Subcutaneous abdominal adipose tissue (tissue), 5 donors: ENCODE results near the gene SGK1.
"Not testable (repeated sequence)": the region's sequence is repeated elsewhere in the genome, so short reads cannot be mapped to it uniquely, and the experiment has no call there.

ENCODE experiments used
- H3K27ac ChIP-seq: one replicate; pipeline ENCODE4 v1.7.0; 2013; ENCODE audit warnings: low read depth, mild to moderate bottlenecking, inconsistent platforms, low read length, moderate library complexity
- H3K27me3 ChIP-seq, 5 donors: one replicate each; pipeline ENCODE4 v1.7.0; 2013; ENCODE audit warnings: low read length in 5 of 5, inconsistent platforms in 1 of 5; ENCODE audit not compliant: control insufficient read depth in 5 of 5, insufficient read depth in 4 of 5
- H3K36me3 ChIP-seq, 5 donors: one replicate each; pipeline ENCODE4 v1.7.0; 2013; ENCODE audit warnings: low read length in 5 of 5; ENCODE audit not compliant: control insufficient read depth in 5 of 5, insufficient read depth in 5 of 5
- H3K4me1 ChIP-seq, 5 donors: one replicate each; pipeline ENCODE4 v1.7.0; 2013; ENCODE audit warnings: low read length in 5 of 5, mild to moderate bottlenecking in 3 of 5, moderate library complexity in 1 of 5; ENCODE audit not compliant: control insufficient read depth in 5 of 5, insufficient read depth in 5 of 5
- H3K4me3 ChIP-seq, 5 donors: one replicate each; pipeline ENCODE4 v1.7.0; 2013; ENCODE audit warnings: low read length in 5 of 5, low read depth in 1 of 5
- H3K9ac ChIP-seq, 5 donors: one replicate each; pipeline ENCODE4 v1.7.0; 2013; ENCODE audit warnings: low read length in 5 of 5, mild to moderate bottlenecking in 4 of 5, moderate library complexity in 3 of 5
- H3K9me3 ChIP-seq, 5 donors: one replicate each; pipeline ENCODE4 v1.7.0; 2013; ENCODE audit warnings: low read length in 5 of 5; ENCODE audit not compliant: control insufficient read depth in 5 of 5
- donor health status: healthy.
- donor health status: healthy.
- donor health status: healthy.
- donor health status: healthy.
- donor health status: healthy.

Gene SGK1

DNA sequence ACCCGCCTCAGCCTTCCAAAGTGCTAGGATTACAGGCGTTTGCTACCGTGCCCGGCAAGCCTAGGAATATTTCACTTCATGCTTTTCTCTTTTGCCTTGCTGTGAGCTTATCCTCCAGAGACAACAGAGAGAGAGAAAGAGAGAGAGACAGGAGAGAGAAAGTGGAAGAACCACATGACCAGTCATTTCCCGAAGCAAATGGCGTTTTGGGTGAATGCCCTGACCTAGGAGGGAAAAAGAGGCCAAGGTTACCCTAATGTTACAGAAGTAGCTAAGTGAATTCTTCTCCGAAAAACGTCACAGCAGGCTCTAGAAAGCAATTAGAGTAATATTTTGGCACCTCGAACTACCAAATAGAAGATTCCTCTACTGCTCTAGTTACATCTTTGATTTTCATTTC lies 9.1 kb downstream of the SGK1 start:
- Histone ChIP-seq H3K4me3 (no peak overlapping the region), H3K27ac (no peak overlapping the region), H3K36me3 (no peaks in the 10 kb centered on the region), H3K4me1 (peaks cover 0 to 8% (median 4%) of the 10 kb centered on the region in 5 donors), H3K9me3 (no peaks in the 10 kb centered on the region), H3K9ac (no peak overlapping the region), H3K27me3 (no peaks in the 10 kb centered on the region)

DNA sequence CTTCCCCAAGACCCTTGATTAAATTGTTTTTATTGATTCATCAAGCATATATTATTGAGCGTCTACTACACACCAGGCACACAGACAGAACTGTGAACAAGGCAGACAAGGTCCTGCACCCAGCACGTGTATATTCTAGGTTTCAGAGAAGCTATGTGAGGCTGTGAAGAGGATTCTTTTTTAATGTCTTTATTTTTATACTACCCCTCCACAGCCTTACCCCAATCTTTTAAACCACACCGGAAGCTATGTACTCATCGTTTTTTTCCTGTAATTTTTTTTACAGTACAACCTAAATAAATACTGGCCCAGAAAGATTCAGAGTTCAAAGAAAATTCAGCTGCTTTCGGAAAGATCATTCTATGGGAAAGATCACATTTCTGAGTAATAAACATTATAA lies 10.0 kb downstream of the SGK1 start:
- Histone ChIP-seq H3K9ac (no peak overlapping the region), H3K4me1 (peaks cover 0 to 11% (median 5%) of the 10 kb centered on the region in 5 donors), H3K36me3 (no peaks in the 10 kb centered on the region), H3K27me3 (no peaks in the 10 kb centered on the region), H3K4me3 (no peak overlapping the region), H3K9me3 (no peaks in the 10 kb centered on the region), H3K27ac (no peak overlapping the region)

DNA sequence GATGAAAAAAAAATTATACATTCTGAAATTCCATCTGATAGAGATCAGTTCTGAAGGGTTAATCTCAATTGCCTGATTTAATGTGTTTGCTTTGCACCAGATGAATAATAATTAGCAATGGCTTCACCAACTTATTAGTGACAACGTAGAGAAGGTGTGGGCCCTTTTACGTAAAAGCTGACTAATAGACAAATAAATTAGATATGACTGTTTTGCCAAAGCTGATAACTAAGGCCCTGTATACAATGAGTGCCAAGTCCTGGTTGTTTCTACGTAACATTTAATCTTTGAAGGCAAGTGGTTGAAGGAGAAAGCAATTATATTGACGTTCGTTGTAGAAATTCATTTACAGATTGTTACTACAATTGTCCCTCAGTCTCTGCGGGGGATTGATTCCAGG lies 10.8 kb downstream of the SGK1 start:
- Histone ChIP-seq H3K9me3 (no peaks in the 10 kb centered on the region), H3K36me3 (no peaks in the 10 kb centered on the region), H3K4me3 (no peak overlapping the region), H3K27ac (no peak overlapping the region), H3K27me3 (no peaks in the 10 kb centered on the region), H3K4me1 (peaks cover 0 to 11% (median 5%) of the 10 kb centered on the region in 5 donors), H3K9ac (no peak overlapping the region)

DNA sequence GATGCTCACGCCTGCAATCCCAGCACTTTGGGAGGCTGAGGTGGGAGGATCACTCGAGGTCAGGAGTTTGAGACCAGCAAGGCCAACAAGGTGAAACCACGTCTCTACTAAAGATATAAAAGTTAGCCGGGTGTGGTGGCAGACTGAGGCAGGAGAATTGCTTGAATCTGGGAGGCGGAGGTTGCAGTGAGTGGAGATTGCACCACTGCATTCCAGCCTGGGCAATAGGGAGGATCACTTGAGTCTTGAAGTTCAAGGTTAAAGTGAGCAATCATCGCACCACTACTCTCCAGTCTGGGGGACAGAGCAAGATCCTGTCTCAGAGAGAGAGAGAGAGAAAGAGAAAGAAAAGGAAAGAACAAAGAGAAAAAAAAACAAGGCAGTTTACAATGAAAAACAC lies 13.5 kb downstream of the SGK1 start:
- not testable (repeated sequence) for H3K9ac ChIP-seq, H3K9me3 ChIP-seq, H3K27me3 ChIP-seq, H3K4me3 ChIP-seq, H3K27ac ChIP-seq, H3K36me3 ChIP-seq
- H3K4me1 ChIP-seq = peaks cover 0 to 13% (median 7%) of the 10 kb centered on the region in 5 donors

DNA sequence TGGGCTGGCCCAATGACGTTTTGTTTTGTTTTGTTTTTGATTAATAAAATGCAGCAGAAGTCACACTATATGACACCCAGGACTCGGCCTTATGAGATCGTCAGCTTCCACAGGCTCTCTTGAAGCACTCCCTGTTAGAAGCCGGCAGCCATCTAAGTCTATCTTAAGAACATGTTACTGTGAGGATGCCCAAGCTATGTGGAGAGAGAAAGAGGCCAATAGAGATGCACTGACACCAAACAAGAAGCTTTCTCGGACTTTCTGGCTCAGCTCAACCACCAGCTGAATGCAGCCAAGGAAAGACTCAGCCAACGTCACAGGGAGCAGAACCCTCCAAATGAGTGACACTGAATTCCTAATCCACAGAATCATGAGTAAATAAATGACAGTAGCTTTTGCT lies 14.0 kb downstream of the SGK1 start:
- H3K4me1 ChIP-seq = peaks cover 0 to 17% (median 9%) of the 10 kb centered on the region in 5 donors
- H3K4me3 ChIP-seq = peak overlapping the region in 2 of 5 donors; percentile 13 to 27
- no peaks in the 10 kb centered on the region for H3K9me3 ChIP-seq
- no peaks in the 10 kb centered on the region for H3K36me3 ChIP-seq
- H3K27me3 ChIP-seq = no peaks in the 10 kb centered on the region
- H3K9ac ChIP-seq = no peak overlapping the region
- H3K27ac ChIP-seq = no peak overlapping the region

DNA sequence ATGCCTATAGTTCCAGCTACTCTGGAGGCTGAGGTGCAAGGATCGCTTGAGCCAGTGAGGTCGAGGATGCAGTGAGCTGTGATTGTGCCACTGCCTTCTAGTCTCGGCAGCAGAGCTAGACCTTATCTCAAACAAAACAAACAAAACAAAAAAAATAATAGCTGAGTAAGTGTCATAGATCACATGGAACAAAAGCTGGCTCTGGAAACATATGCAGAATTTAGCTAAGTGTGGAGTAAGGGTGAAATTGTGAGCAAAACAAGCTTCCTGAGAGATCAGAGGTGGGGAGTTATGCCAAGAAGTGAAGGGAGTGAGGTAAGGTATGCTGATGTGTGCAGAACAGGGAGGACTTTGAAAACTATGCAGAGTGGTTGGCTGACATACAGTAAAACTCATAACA lies 18.7 kb downstream of the SGK1 start:
- Histone ChIP-seq H3K4me1 (peaks cover 4 to 27% (median 21%) of the 10 kb centered on the region in 5 donors), H3K27ac (no peak overlapping the region), H3K9ac (peak overlapping the region in 1 of 5 donors; percentile 13), H3K27me3 (no peaks in the 10 kb centered on the region), H3K9me3 (no peaks in the 10 kb centered on the region), H3K36me3 (no peaks in the 10 kb centered on the region), H3K4me3 (no peak overlapping the region)

DNA sequence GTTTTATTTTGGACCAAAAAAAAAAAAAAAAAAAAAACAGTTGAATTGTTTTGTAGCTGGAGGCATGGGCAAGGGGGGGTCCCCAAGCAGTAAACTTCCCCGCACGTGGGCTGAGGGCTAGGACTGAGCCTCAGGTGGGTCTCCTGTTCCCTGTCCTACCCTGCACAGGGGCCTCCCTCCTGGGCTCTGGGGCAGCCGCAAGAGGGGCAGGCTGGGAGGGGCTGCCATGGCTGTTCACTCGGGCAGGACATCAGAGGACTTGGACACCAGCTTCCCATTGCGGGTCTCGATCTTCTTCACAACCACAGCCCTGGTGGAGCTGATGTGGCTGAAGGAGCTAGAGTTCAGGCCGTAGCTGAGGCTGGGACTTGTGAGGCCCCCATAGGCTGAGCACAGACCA lies 21.1 kb downstream of the SGK1 start:
- Histone ChIP-seq H3K4me1 (peaks cover 4 to 20% (median 16%) of the 10 kb centered on the region in 5 donors), H3K4me3 (no peak overlapping the region), H3K9ac (no peak overlapping the region), H3K27ac (no peak overlapping the region), H3K27me3 (no peaks in the 10 kb centered on the region), H3K36me3 (no peaks in the 10 kb centered on the region), H3K9me3 (no peaks in the 10 kb centered on the region)

DNA sequence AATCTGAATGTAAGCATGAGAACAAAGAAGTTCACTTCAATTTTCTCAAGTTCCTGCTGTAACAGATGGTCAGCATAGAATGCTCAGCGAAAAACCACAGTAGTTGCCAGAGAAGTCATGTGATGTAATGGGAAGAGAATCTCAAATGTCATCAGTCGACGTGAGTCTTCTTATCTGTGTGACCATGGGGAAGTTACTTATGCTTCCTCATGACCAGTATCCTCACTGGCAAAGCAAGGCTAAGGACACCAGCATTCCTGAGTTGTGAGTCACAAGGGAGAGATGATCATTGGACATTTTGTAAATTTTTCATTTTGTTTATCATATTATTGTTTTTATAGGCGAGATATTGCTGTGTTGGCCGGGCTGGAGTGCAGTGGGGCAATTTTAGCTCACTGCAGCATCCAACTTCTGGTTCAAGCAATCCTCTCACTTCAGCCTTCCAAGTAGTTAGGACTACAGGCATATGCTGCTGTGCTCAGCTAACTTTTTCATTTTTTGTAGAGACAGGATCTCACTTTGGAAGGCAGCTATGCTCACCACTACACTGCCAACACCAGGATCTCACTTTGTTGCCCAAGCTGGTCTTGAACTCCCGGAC lies 21.9 kb downstream of the SGK1 start:
- no peak overlapping the region for H3K27ac ChIP-seq
- no peaks in the 10 kb centered on the region for H3K27me3 ChIP-seq
- peaks cover 4 to 20% (median 16%) of the 10 kb centered on the region in 5 donors for H3K4me1 ChIP-seq
- no peaks in the 10 kb centered on the region for H3K9me3 ChIP-seq
- no peak overlapping the region for H3K4me3 ChIP-seq
- H3K36me3 ChIP-seq = no peaks in the 10 kb centered on the region
- peak overlapping the region in 2 of 5 donors; percentile 5 to 7 for H3K9ac ChIP-seq

DNA sequence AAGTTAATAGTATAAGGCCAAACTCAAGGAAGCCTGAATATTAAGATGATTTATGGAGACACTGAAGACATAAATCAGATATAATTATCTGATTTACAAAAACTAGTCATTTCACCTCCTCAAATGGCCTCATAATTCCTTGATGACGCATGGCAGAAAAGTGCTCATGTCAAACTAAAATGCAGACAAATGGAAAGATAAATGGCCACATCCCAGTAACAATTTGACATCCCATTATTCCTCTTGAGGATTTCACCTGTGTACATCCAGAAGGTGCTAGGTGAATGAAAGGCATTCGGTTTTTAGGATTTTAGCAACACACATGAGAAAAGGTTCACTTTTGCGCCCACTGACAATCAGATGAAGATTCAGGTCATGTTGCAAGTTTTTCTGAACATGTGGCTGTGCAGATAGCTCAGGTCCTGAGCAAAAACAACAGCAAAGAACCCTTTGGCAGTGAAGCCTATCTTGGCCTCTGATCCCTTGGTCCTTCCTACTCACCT lies 24.2 kb downstream of the SGK1 start:
- no peak overlapping the region for H3K9ac ChIP-seq

DNA sequence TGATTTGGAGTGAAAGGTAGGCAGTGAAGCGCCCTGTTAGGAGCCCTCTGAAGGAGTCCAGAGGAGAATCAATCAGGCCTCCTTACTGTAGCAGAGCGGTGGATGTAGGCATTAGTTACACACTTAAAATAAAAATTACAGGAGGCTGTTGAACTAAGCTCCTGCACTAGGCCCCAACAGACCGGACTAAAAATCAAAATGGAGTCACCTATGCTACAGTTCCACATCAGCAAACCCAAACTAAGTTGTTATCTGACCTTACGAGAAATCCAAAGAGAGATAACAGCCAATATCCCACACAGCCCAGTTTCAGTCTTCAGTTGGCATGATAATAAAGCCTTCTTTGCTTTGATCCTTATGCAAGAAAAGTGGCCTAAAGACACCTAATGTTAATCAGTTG lies 26.8 kb downstream of the SGK1 start:
- no peak overlapping the region for H3K27ac ChIP-seq

More for the DNA sequence above, 24.2 kb downstream of the SGK1 start:
- Histone ChIP-seq H3K9me3 (no peaks in the 10 kb centered on the region), H3K36me3 (no peaks in the 10 kb centered on the region), H3K27me3 (no peaks in the 10 kb centered on the region), H3K4me1 (peaks cover 4 to 20% (median 11%) of the 10 kb centered on the region in 5 donors), H3K27ac (no peak overlapping the region), H3K4me3 (no peak overlapping the region)

More for the DNA sequence above, 26.8 kb downstream of the SGK1 start:
- Histone ChIP-seq H3K4me1 (peaks cover 4 to 24% (median 8%) of the 10 kb centered on the region in 5 donors), H3K36me3 (no peaks in the 10 kb centered on the region), H3K9ac (no peak overlapping the region), H3K27me3 (no peaks in the 10 kb centered on the region), H3K9me3 (no peaks in the 10 kb centered on the region), H3K4me3 (no peak overlapping the region)
